Smooth muscle cell (in vitro differentiated cells): ENCODE data around the gene KRT83. TPM values are rescaled to one million over a fixed set of nuclear protein-coding genes. Genes with fewer than 3 reads are reported as not detected.

ENCODE experiments used
- DNase-seq: peaks from one replicate; lab custom pipeline; 2025; ENCODE audit not compliant: unreplicated experiment; lab: John Stamatoyannopoulos, UW
- H2AFZ ChIP-seq: fragments of 200-600 bp; sonication (generic); 2 replicates; pipeline ENCODE4 v1.6.0; 2016; ENCODE audit warnings: antibody characterized with exemption, low read depth, mild to moderate bottlenecking
- H3F3A ChIP-seq: fragments of 200-600 bp; sonication (generic); 2 replicates; pipeline ENCODE4 v1.6.0; 2017; ENCODE audit warnings: antibody characterized with exemption, low read depth
- H3K27ac ChIP-seq: fragments of 200-600 bp; sonication (generic); 2 replicates; pipeline ENCODE4 v1.5.1; 2016; ENCODE audit warnings: low read depth, mild to moderate bottlenecking
- H3K27me3 ChIP-seq: fragments of 200-600 bp; sonication (generic); 2 replicates; pipeline ENCODE4 v1.6.1; 2016; ENCODE audit warnings: low read depth, mild to moderate bottlenecking
- H3K36me3 ChIP-seq: fragments of 200-600 bp; sonication (generic); 2 replicates; pipeline ENCODE4 v1.5.1; 2016; ENCODE audit warnings: low read depth
- H3K4me1 ChIP-seq: fragments of 200-600 bp; sonication (generic); 2 replicates; pipeline ENCODE4 v1.5.1; 2016; ENCODE audit warnings: low read depth
- H3K4me2 ChIP-seq: fragments of 200-600 bp; sonication (generic); 2 replicates; pipeline ENCODE4 v1.6.0; 2016; ENCODE audit warnings: mild to moderate bottlenecking
- H3K4me3 ChIP-seq: fragments of 200-600 bp; sonication (generic); 2 replicates; pipeline ENCODE4 v1.5.1; 2016; ENCODE audit warnings: mild to moderate bottlenecking
- H3K79me2 ChIP-seq: fragments of 200-600 bp; sonication (generic); 2 replicates; pipeline ENCODE4 v1.6.0; 2016; ENCODE audit warnings: low read depth, mild to moderate bottlenecking
- H3K9ac ChIP-seq: fragments of 200-600 bp; sonication (generic); 2 replicates; pipeline ENCODE4 v1.6.0; 2016; ENCODE audit warnings: low read depth
- H3K9me3 ChIP-seq: fragments of 200-600 bp; sonication (generic); replicated peaks from 2 replicates; pipeline ENCODE4 v1.5.1; 2016; ENCODE audit warnings: low read depth
- H4K20me1 ChIP-seq: fragments of 200-600 bp; sonication (generic); 2 replicates; pipeline ENCODE4 v1.6.0; 2016; ENCODE audit warnings: low read depth
- CTCF ChIP-seq: fragments of 200-600 bp; sonication (generic); IDR thresholded peaks from 2 replicates; pipeline ENCODE4 v1.5.1; 2017; ENCODE audit warnings: borderline replicate concordance, mild to moderate bottlenecking, antibody characterized with exemption; ENCODE audit not compliant: insufficient read depth, poor library complexity, severe bottlenecking
- WGBS: methylation state at CpG from one replicate; pipeline ENCODE4 v1.1.7; 2016; ENCODE audit warnings: low lambda C conversion rate; 5-methylcytosine and 5-hydroxymethylcytosine counted together
- polyA plus RNA-seq: library from polyadenylated mRNA; unstranded; fragments of >200 nt; fragmentation: Nextera tagmentation; extraction: Ambion mirVana; gene quantifications from 2 replicates; pipeline ENCODE4 v1.2.1, GENCODE V29; 2016
- total RNA-seq: library from RNA; depleted of rRNA; stranded (reverse); fragments of >200 nt; gene quantifications from 2 replicates; pipeline ENCODE4 v1.2.3, GENCODE V29; 2014

Gene KRT83
- total and polyA plus RNA-seq, 2 experiments from 2014 or later = not detected

- H3K4me1 ChIP-seq = no peaks in the 10 kb centered on the region
- H3K27ac ChIP-seq = no peak overlapping the region
- DNase-seq = no peak
- H2AFZ ChIP-seq = no peak overlapping the region
- H3K9me3 ChIP-seq = no peaks in the 10 kb centered on the region
- H3K27me3 ChIP-seq = peaks cover 64% of the 10 kb centered on the region
- H3K9ac ChIP-seq = no peak overlapping the region
- H4K20me1 ChIP-seq = no peaks in the 10 kb centered on the region
- no peaks in the 10 kb centered on the region for H3F3A ChIP-seq
- no peak overlapping the region for H3K4me3 ChIP-seq
- 100% methylated on average over 1 of the region's 1 CpG for WGBS
- TF ChIP-seq CTCF = no peak
- no peak overlapping the region for H3K4me2 ChIP-seq
- H3K79me2 ChIP-seq = no peaks in the 10 kb centered on the region
- H3K36me3 ChIP-seq = no peaks in the 10 kb centered on the region
These were observed 871 bp upstream of the KRT83 start for GRCh38 chr12:52322069-52322468.

- no peaks in the 10 kb centered on the region for H3K36me3 ChIP-seq
- H3K27me3 ChIP-seq = peaks cover 64% of the 10 kb centered on the region
- no peak for TF ChIP-seq CTCF
- 71% methylated on average over 4 of the region's 4 CpGs for WGBS
- H3K9ac ChIP-seq = no peak overlapping the region
- no peak overlapping the region for H2AFZ ChIP-seq
- no peaks in the 10 kb centered on the region for H3K9me3 ChIP-seq
- H3F3A ChIP-seq = no peaks in the 10 kb centered on the region
- DNase-seq = no peak
- H3K27ac ChIP-seq = no peak overlapping the region
- H3K4me1 ChIP-seq = no peaks in the 10 kb centered on the region
- no peaks in the 10 kb centered on the region for H4K20me1 ChIP-seq
- no peak overlapping the region for H3K4me2 ChIP-seq
- no peak overlapping the region for H3K4me3 ChIP-seq
- no peaks in the 10 kb centered on the region for H3K79me2 ChIP-seq
These were observed 220 bp upstream of the KRT83 start for GRCh38 chr12:52321418-52321817.

- no peaks in the 10 kb centered on the region for H4K20me1 ChIP-seq
- no peaks in the 10 kb centered on the region for H3K4me1 ChIP-seq
- H3K4me2 ChIP-seq = no peak overlapping the region
- no peak for TF ChIP-seq CTCF
- H2AFZ ChIP-seq = no peak overlapping the region
- no peaks in the 10 kb centered on the region for H3F3A ChIP-seq
- H3K79me2 ChIP-seq = no peaks in the 10 kb centered on the region
- peaks cover 58% of the 10 kb centered on the region for H3K27me3 ChIP-seq
- no peak for DNase-seq
- no peaks in the 10 kb centered on the region for H3K36me3 ChIP-seq
- H3K27ac ChIP-seq = no peak overlapping the region
- H3K9me3 ChIP-seq = no peaks in the 10 kb centered on the region
- 79% methylated on average over 11 of the region's 11 CpGs for WGBS
- H3K9ac ChIP-seq = no peak overlapping the region
- H3K4me3 ChIP-seq = no peak overlapping the region
These were observed 2.1 kb downstream of the KRT83 start for GRCh38 chr12:52319097-52319496.

- Histone ChIP-seq H3K27ac (no peak overlapping the region), H2AFZ (no peak overlapping the region), H3K4me2 (no peak overlapping the region), H3K4me1 (no peaks in the 10 kb centered on the region), H3K4me3 (no peak overlapping the region), H3K27me3 (peaks cover 58% of the 10 kb centered on the region), H3K9me3 (no peaks in the 10 kb centered on the region), H3K36me3 (no peaks in the 10 kb centered on the region), H3K79me2 (no peaks in the 10 kb centered on the region), H3K9ac (no peak overlapping the region), H4K20me1 (no peaks in the 10 kb centered on the region), H3F3A (no peaks in the 10 kb centered on the region)
- DNase-seq = no peak
- TF ChIP-seq CTCF = no peak
- WGBS = 92% methylated on average over 11 of the region's 11 CpGs
These were observed 2.8 kb downstream of the KRT83 start for GRCh38 chr12:52318241-52318990.
